HCT116 (cell line): Measurements from ENCODE around the gene CD24.

Experiments used
- ELF1 ChIP-seq: IDR thresholded peaks from 2 replicates; pipeline ENCODE4 v1.6.1; 2012; ENCODE audit warnings: low read depth, borderline replicate concordance
- EZH2 ChIP-seq: fragments of 200-600 bp; sonication (generic); IDR thresholded peaks from 2 replicates; pipeline ENCODE4 v1.6.1; 2017; ENCODE audit warnings: antibody characterized with exemption, mixed run types
- POLR2A ChIP-seq: IDR thresholded peaks from 2 replicates; pipeline ENCODE4 v1.7.0; 2011; ENCODE audit warnings: borderline replicate concordance; ENCODE audit not compliant: insufficient read depth, insufficient read length; ENCODE audit errors: extremely low read depth
- POLR2AphosphoS5 ChIP-seq: IDR thresholded peaks from 2 replicates; pipeline ENCODE4 v1.6.1; 2011; ENCODE audit warnings: mild to moderate bottlenecking, low read depth, low read length, moderate library complexity
- RAD21 ChIP-seq: IDR thresholded peaks from 2 replicates; pipeline ENCODE4 v1.6.1; 2012; ENCODE audit warnings: low read depth, mild to moderate bottlenecking
- SIN3A ChIP-seq: IDR thresholded peaks from 2 replicates; pipeline ENCODE4 v1.6.1; 2012; ENCODE audit warnings: low read depth
- TF ChIP-seq, protein P1 (sequence below), 3 experiments: fragments of 200-600 bp in 1 of 3; sonication (generic) in 1 of 3; IDR thresholded peaks in 2 of 3; conservative IDR thresholded peaks in 1 of 3; 2 replicates each; pipeline ENCODE4 v1.5.1; 2012 to 2017; ENCODE audit warnings: low read depth in 2 of 3, low read length in 2 of 3, antibody characterized with exemption in 1 of 3, borderline replicate concordance in 1 of 3, control low read depth in 1 of 3, mild to moderate bottlenecking in 1 of 3, mixed read lengths in 1 of 3, mixed run types in 1 of 3, moderate library complexity in 1 of 3; ENCODE audit not compliant: insufficient read depth in 1 of 3

DNA sequence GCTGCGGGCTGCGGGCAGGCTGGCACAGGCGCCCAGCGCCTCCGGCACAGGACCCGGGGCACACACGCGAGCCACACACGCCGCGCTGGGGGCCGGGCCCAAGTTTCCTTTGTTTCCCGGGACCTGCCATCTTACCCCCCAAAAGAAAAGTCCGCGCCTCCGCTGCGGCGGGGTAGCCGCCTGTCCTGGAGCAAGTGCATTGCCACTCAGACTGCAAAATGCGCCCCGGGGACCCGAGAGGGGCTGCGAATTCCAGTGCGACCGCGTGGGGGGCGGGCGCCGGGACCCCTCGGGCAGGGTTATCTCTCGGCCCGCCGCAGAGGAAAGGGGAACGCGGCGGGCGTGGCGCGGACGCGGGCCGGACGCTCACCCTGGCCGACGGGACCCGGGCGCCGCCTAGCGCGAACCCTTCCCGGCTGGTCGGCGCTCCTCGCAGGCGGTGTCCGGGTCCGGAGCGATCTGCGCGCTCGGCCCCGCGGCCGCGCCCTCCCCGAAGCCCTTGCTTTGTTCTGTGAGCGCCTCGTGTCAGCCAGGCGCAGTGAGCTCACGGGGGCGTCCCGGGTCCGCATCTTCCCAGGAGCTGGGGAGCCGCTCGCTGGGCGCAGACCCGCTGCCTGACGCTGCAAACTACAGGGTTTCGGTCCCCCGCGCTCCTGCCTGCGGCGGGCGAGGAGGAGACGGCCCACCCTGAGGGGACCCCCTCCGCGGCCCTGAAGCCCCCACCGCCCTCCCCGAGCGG, 639 bp upstream of the CD24 start:
- TF ChIP-seq POLR2A (no peak), POLR2AphosphoS5 (no peak), ELF1 (no peak), EZH2 (no peak), SIN3A (no peak), RAD21 (peak; percentile 62)
- TF ChIP-seq, protein P1, sequence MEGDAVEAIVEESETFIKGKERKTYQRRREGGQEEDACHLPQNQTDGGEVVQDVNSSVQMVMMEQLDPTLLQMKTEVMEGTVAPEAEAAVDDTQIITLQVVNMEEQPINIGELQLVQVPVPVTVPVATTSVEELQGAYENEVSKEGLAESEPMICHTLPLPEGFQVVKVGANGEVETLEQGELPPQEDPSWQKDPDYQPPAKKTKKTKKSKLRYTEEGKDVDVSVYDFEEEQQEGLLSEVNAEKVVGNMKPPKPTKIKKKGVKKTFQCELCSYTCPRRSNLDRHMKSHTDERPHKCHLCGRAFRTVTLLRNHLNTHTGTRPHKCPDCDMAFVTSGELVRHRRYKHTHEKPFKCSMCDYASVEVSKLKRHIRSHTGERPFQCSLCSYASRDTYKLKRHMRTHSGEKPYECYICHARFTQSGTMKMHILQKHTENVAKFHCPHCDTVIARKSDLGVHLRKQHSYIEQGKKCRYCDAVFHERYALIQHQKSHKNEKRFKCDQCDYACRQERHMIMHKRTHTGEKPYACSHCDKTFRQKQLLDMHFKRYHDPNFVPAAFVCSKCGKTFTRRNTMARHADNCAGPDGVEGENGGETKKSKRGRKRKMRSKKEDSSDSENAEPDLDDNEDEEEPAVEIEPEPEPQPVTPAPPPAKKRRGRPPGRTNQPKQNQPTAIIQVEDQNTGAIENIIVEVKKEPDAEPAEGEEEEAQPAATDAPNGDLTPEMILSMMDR (IDR thresholded peaks at IDR 0.05 in 2 of 3, conservative IDR thresholded peaks at IDR 0.05 in 1 of 3; ENCODE audit: borderline replicate concordance in 1 of 3, insufficient read depth in 1 of 3, low read depth in 2 of 3, low read length in 2 of 3), result peak; percentile 10 to 39 (median 11); a peak in 1 of 6 replicates
